ENCODE results near the gene AGPAT3. TPM values are rescaled to one million over a fixed set of nuclear protein-coding genes. Genes with fewer than 3 reads are reported as not detected.

AGPAT3 gene
- total and polyA plus RNA-seq, 10 of the 15 experiments (the other 5 are each of a cell fraction or from before 2014, with no cell fraction given) = 1.2 to 110 (median 30.8) TPM

- no peak for TF ChIP-seq NR2F1 (conservative IDR thresholded peaks at IDR 0.05)
Measured at GRCh38 chr21:43880111-43880985, 15.3 kb downstream of the AGPAT3 start (continued).

GRCh38 chr21:43881283-43881682 is 16.3 kb downstream of the AGPAT3 start:
- H3K9ac ChIP-seq (ENCODE audit: control insufficient read depth, insufficient read depth, low read length) = no peak overlapping the region
- in situ Hi-C loops (cut with MboI) = no loop called here
- H3K27me3 ChIP-seq (replicated peaks in 1 of 2; ENCODE audit: control insufficient read depth in 2 of 2, insufficient read depth in 2 of 2, low read length in 1 of 2) = no peaks in the 10 kb centered on the region
- no peak overlapping the region for H3K4me2 ChIP-seq (ENCODE audit: control insufficient read depth, insufficient read depth)
- intact Hi-C loops (cut with micrococcal nuclease; ENCODE audit: unreplicated experiment) = no loop called here
- ChIA-PET POLR2A (no interaction called here), RAD21 (ENCODE audit: unreplicated experiment) (no interaction called here), CTCF (no interaction called here), SMC1A (ENCODE audit: uncharacterized antibody, unreplicated experiment) (interaction anchor here (1.0 kb wide), 1 partner anchor 40 kb away, joined by 3 read pairs; no protein-coding TSS in a partner anchor)
- FAIRE-seq = peak; percentile 61
- H3K79me2 ChIP-seq (ENCODE audit: control insufficient read depth, insufficient read depth, low read length) = peaks cover 75% of the 10 kb centered on the region
- H3K36me3 ChIP-seq (ENCODE audit: control insufficient read depth in 2 of 2, insufficient read depth in 2 of 2, low read length in 1 of 2) = peaks cover 11 to 18% of the 10 kb centered on the region in 2 experiments
- BruUV-seq (replicated peaks) = TSS peak; percentile 36
- no peak for DNase-seq (ENCODE audit: low read depth, low spot score)
- H2AFZ ChIP-seq (ENCODE audit: control insufficient read depth, low read depth, low read length) = no peak overlapping the region
- H3K4me1 ChIP-seq (ENCODE audit: control insufficient read depth, insufficient read depth, low read length) = peaks cover 25% of the 10 kb centered on the region
- WGBS (ENCODE audit: insufficient coverage, insufficient replicate concordance, low lambda C conversion rate, missing lambda C conversion rate) = 91% methylated on average over 6 of the region's 6 CpGs
- no peaks in the 10 kb centered on the region for H3K9me3 ChIP-seq (replicated peaks; ENCODE audit: control insufficient read depth, insufficient read depth, low read length)
- no peaks in the 10 kb centered on the region for H4K20me1 ChIP-seq (ENCODE audit: control insufficient read depth, insufficient read depth)
- ATAC-seq = no peak
- peak overlapping the region; percentile 24 for H3K27ac ChIP-seq (ENCODE audit: control insufficient read depth, insufficient read depth)
- H3K4me3 ChIP-seq = no peak overlapping the region
- TF ChIP-seq PML (IDR thresholded peaks at IDR 0.05; ENCODE audit: low read length) (no peak), FOXK2 (IDR thresholded peaks at IDR 0.05) (no peak), DPF2 (IDR thresholded peaks at IDR 0.05) (no peak), STAT3 (IDR thresholded peaks at IDR 0.05; ENCODE audit: low read depth, low read length) (no peak), RBBP5 (conservative IDR thresholded peaks at IDR 0.05) (no peak), SPI1 (IDR thresholded peaks at IDR 0.05; ENCODE audit: borderline replicate concordance, insufficient read depth, low read depth, low read length) (peak; percentile 13; the same call in 1 of the 2 replicates), SMC3 (IDR thresholded peaks at IDR 0.05; ENCODE audit: borderline replicate concordance, low read length) (no peak), TAF1 (IDR thresholded peaks at IDR 0.05; ENCODE audit: borderline replicate concordance, low read depth, low read length) (no peak), RUNX3 (IDR thresholded peaks at IDR 0.05; ENCODE audit: low read length) (peak; percentile 53), BCL3 (IDR thresholded peaks at IDR 0.05; ENCODE audit: borderline replicate concordance, insufficient read depth, low read depth, low read length, poor library complexity, severe bottlenecking) (no peak), BHLHE40 (IDR thresholded peaks at IDR 0.05; ENCODE audit: borderline replicate concordance in 1 of 2, low read depth in 2 of 2, low read length in 1 of 2) (peak in 1 of 2 experiments; percentile 44; a peak in 1 of 4 replicates), LARP7 (IDR thresholded peaks at IDR 0.05) (no peak), MEF2B (IDR thresholded peaks at IDR 0.05; ENCODE audit: partially characterized antibody, poor library complexity, severe bottlenecking) (peak; percentile 46), JUNB (IDR thresholded peaks at IDR 0.05) (no peak), ZNF687 (IDR thresholded peaks at IDR 0.05) (peak; percentile 38; the same call in 1 of the 2 replicates), MYB (IDR thresholded peaks at IDR 0.05; ENCODE audit: borderline replicate concordance, low read depth, low read length) (no peak), HCFC1 (IDR thresholded peaks at IDR 0.05; ENCODE audit: low read length) (no peak), TCF12 (IDR thresholded peaks at IDR 0.05; ENCODE audit: low read depth, low read length) (peak; percentile 11; the same call in 1 of the 2 replicates)
